Effector CD8-positive, alpha-beta T cell (primary cell): ENCODE measurements around the gene EHMT1.
"Not testable (repeated sequence)": the region's sequence is repeated elsewhere in the genome, so short reads cannot be mapped to it uniquely, and the experiment has no call there.

ENCODE experiments used
- DNase-seq: peaks from one replicate; lab custom pipeline; 2025; lab: John Stamatoyannopoulos, UW

EHMT1 gene

GRCh38 chr9:137866226-137867141, 247.7 kb downstream of the EHMT1 start:
- no peak for DNase-seq

GRCh38 chr9:137870432-137870831, 251.6 kb downstream of the EHMT1 start:
- no peak for DNase-seq

GRCh38 chr9:137872296-137872695, 253.5 kb downstream of the EHMT1 start:
- DNase-seq, result no peak

- DNase-seq, result no peak
Measured at GRCh38 chr9:137873408-137873807, 254.6 kb downstream of the EHMT1 start.

GRCh38 chr9:137873858-137874362, 255.1 kb downstream of the EHMT1 start:
- DNase-seq, result no peak

GRCh38 chr9:137875354-137875753, 256.5 kb downstream of the EHMT1 start:
- no peak for DNase-seq

GRCh38 chr9:137875846-137876245, 257.0 kb downstream of the EHMT1 start:
- DNase-seq, result no peak

GRCh38 chr9:137876269-137876668, 257.5 kb downstream of the EHMT1 start:
- DNase-seq, result no peak

- no peak for DNase-seq
Measured at GRCh38 chr9:137876781-137877386, 258.1 kb downstream of the EHMT1 start.

- DNase-seq, result not testable (repeated sequence)
Measured at GRCh38 chr9:137877506-137878122, 258.8 kb downstream of the EHMT1 start, which contains the start of gene CACNA1B. Gene CACNA1B (plus strand): TSS chr9:137877782. CDS start chr9:137877934, 152 bp downstream.

GRCh38 chr9:137878146-137878941, 259.5 kb downstream of the EHMT1 start:
- no peak for DNase-seq

- no peak for DNase-seq
Measured at GRCh38 chr9:137879052-137879451, 260.2 kb downstream of the EHMT1 start.

GRCh38 chr9:137879566-137880150, 260.9 kb downstream of the EHMT1 start:
- DNase-seq, result no peak

GRCh38 chr9:137880160-137880975, 261.6 kb downstream of the EHMT1 start:
- DNase-seq, result no peak

GRCh38 chr9:137880976-137881530, 262.2 kb downstream of the EHMT1 start:
- no peak for DNase-seq

- no peak for DNase-seq
Measured at GRCh38 chr9:137881591-137882505, 263.0 kb downstream of the EHMT1 start.

GRCh38 chr9:137882506-137882821, 263.7 kb downstream of the EHMT1 start:
- no peak for DNase-seq

GRCh38 chr9:137883977-137884376, 265.2 kb downstream of the EHMT1 start:
- not testable (repeated sequence) for DNase-seq

GRCh38 chr9:137884547-137884946, 265.7 kb downstream of the EHMT1 start:
- DNase-seq, result not testable (repeated sequence)
